Thyroid gland (tissue), 4 donors: Measurements from ENCODE around the gene PCDHGC4.

Experiments used
- CTCF ChIP-seq, 6 experiments: fragments of 200-600 bp in 3 of 6; fragments of 450-650 bp in 3 of 6; sonication (generic) in 3 of 6; IDR thresholded peaks; one replicate each; pipeline ENCODE4 v1.5.1; 2016 to 2019; ENCODE audit warnings: antibody characterized with exemption in 6 of 6, mild to moderate bottlenecking in 2 of 6, inconsistent platforms in 1 of 6, moderate library complexity in 1 of 6
- POLR2A ChIP-seq, 2 donors: fragments of 450-650 bp; IDR thresholded peaks; one replicate each; pipeline ENCODE4 v1.6.1; 2017; ENCODE audit warnings: antibody characterized with exemption in 2 of 2, mild to moderate bottlenecking in 2 of 2, moderate library complexity in 1 of 2

GRCh38 chr5:141503681-141504080, 18.9 kb downstream of the PCDHGC4 start:
- TF ChIP-seq CTCF (IDR thresholded peaks at IDR 0.05) (no peak), POLR2A (IDR thresholded peaks at IDR 0.05) (no peak)
